Activated CD4-positive, alpha-beta T cell treated with anti-CD3 and anti-CD28 coated beads, Interleukin-2, amount 50 U/mL, for 16 hours (primary cell): Measurements from ENCODE around the gene SELENOT.
"Not testable (repeated sequence)": the region's sequence is repeated elsewhere in the genome, so short reads cannot be mapped to it uniquely, and the experiment has no call there.

Experiments used
- DNase-seq: peaks from one replicate; pipeline ENCODE4 v3.0.0-alpha.2; 2020

SELENOT gene

GRCh38 chr3:150609988-150610387 is 6.9 kb downstream of the SELENOT start:
- DNase-seq, result peak; percentile 34

- no peak for DNase-seq
These were observed 7.7 kb downstream of the SELENOT start for GRCh38 chr3:150610785-150611184.

- DNase-seq, result no peak
These were observed 8.5 kb downstream of the SELENOT start for GRCh38 chr3:150611666-150612065.

GRCh38 chr3:150612494-150612893 is 9.4 kb downstream of the SELENOT start:
- DNase-seq, result no peak

- no peak for DNase-seq
These were observed 9.9 kb downstream of the SELENOT start for GRCh38 chr3:150613034-150613433.

- DNase-seq, result peak; percentile 71
These were observed 10.8 kb downstream of the SELENOT start for GRCh38 chr3:150613709-150614480.

- no peak for DNase-seq
These were observed 17.0 kb downstream of the SELENOT start for GRCh38 chr3:150620002-150620689.

GRCh38 chr3:150622955-150623354 is 19.8 kb downstream of the SELENOT start:
- not testable (repeated sequence) for DNase-seq

- DNase-seq, result no peak
These were observed 20.8 kb downstream of the SELENOT start for GRCh38 chr3:150623945-150624344.

- no peak for DNase-seq
These were observed 23.2 kb downstream of the SELENOT start for GRCh38 chr3:150626148-150626930.

- DNase-seq, result no peak
These were observed 24.4 kb downstream of the SELENOT start for GRCh38 chr3:150627557-150627956.

GRCh38 chr3:150631515-150632221 is 28.5 kb downstream of the SELENOT start:
- DNase-seq, result no peak

- no peak for DNase-seq
These were observed 32.0 kb downstream of the SELENOT start for GRCh38 chr3:150635076-150635475.

- DNase-seq, result peak; percentile 34
These were observed 32.4 kb downstream of the SELENOT start for GRCh38 chr3:150635526-150635925.

- DNase-seq, result no peak
These were observed 33.1 kb downstream of the SELENOT start for GRCh38 chr3:150636258-150636657.

GRCh38 chr3:150639262-150639661 is 36.1 kb downstream of the SELENOT start:
- no peak for DNase-seq

GRCh38 chr3:150640256-150640655 is 37.1 kb downstream of the SELENOT start:
- no peak for DNase-seq

GRCh38 chr3:150653110-150653561 is 50.0 kb downstream of the SELENOT start:
- DNase-seq, result peak; percentile 7

- DNase-seq, result no peak
These were observed 53.2 kb downstream of the SELENOT start for GRCh38 chr3:150656316-150656715.

- no peak for DNase-seq
These were observed 59.5 kb downstream of the SELENOT start for GRCh38 chr3:150662410-150663200.

GRCh38 chr3:150663461-150663860 is 60.3 kb downstream of the SELENOT start:
- no peak for DNase-seq

GRCh38 chr3:150666167-150666566 is 63.0 kb downstream of the SELENOT start:
- peak; percentile 13 for DNase-seq
